Naive thymus-derived CD4-positive, alpha-beta T cell (primary cell): ENCODE results near the gene RALGPS1. TPM values are rescaled to one million over a fixed set of nuclear protein-coding genes. Genes with fewer than 3 reads are reported as not detected.

Experiments
- ATAC-seq: fragments of 150-1000 bp; cut with Tn5 transposase; 2 replicates; pipeline ENCODE4 v1.10.0; 2021; ENCODE audit warnings: mild to moderate bottlenecking, moderate library complexity
- CTCF ChIA-PET: fragments of 350-600 bp; sonication (Branson Sonifier 250); formaldehyde crosslinking; loops from one replicate; lab custom pipeline; 2021; ENCODE audit warnings: antibody characterized with exemption; lab: Charles Lee
- POLR2A ChIA-PET: fragments of 350-600 bp; sonication (Branson Sonifier 250); formaldehyde crosslinking; loops from one replicate; lab custom pipeline; 2021; ENCODE audit warnings: antibody characterized with exemption, inconsistent platforms; lab: Charles Lee
- DNase-seq, 9 donors: peaks; one replicate each; pipeline versions ENCODE4 v3.0.0 to v3.0.0-alpha.2; 2020 to 2022; ENCODE audit warnings: mixed read lengths in 1 of 9
- H3K27ac ChIP-seq: one replicate; pipeline ENCODE4 v1.7.0; 2013; ENCODE audit warnings: mild to moderate bottlenecking, low read depth, low read length, moderate library complexity
- H3K27me3 ChIP-seq, 2 donors: one replicate each; pipeline ENCODE4 v1.7.0; 2013; ENCODE audit warnings: low read length in 2 of 2, mild to moderate bottlenecking in 2 of 2, moderate library complexity in 2 of 2; ENCODE audit not compliant: control insufficient read depth in 2 of 2, insufficient read depth in 2 of 2
- H3K36me3 ChIP-seq, 3 experiments: 1 replicate in 2 of 3; 2 replicates in 1 of 3; pipeline ENCODE4 v1.7.0; 2013; ENCODE audit warnings: low read length in 3 of 3, mild to moderate bottlenecking in 3 of 3, moderate library complexity in 1 of 3; ENCODE audit not compliant: insufficient read depth in 3 of 3, control insufficient read depth in 2 of 3
- H3K4me1 ChIP-seq, 2 donors: one replicate each; pipeline ENCODE4 v1.7.0; 2013; ENCODE audit warnings: low read length in 2 of 2, mild to moderate bottlenecking in 2 of 2, moderate library complexity in 1 of 2; ENCODE audit not compliant: control insufficient read depth in 2 of 2, insufficient read depth in 2 of 2
- H3K4me3 ChIP-seq: 2 replicates; pipeline ENCODE4 v1.7.0; 2013; ENCODE audit warnings: mild to moderate bottlenecking, low read length
- H3K9me3 ChIP-seq, 3 experiments: 1 replicate in 2 of 3; 2 replicates in 1 of 3; pipeline ENCODE4 v1.7.0; 2013; ENCODE audit warnings: low read length in 3 of 3; ENCODE audit not compliant: control insufficient read depth in 2 of 3
- H3K27ac Mint-ChIP-seq, 9 donors: one replicate each; pipeline ENCODE4 v1.8.0; 2020 to 2022; ENCODE audit warnings: mixed read lengths in 9 of 9, mild to moderate bottlenecking in 8 of 9, moderate library complexity in 5 of 9, inconsistent platforms in 2 of 9
- H3K27me3 Mint-ChIP-seq, 5 donors: one replicate each; pipeline ENCODE4 v1.8.0; 2021 to 2022; ENCODE audit warnings: mixed read lengths in 5 of 5, mild to moderate bottlenecking in 1 of 5
- H3K36me3 Mint-ChIP-seq, 5 donors: one replicate each; pipeline ENCODE4 v1.8.0; 2020 to 2022; ENCODE audit warnings: mixed read lengths in 5 of 5, mild to moderate bottlenecking in 3 of 5, inconsistent platforms in 1 of 5
- H3K4me1 Mint-ChIP-seq, 7 donors: one replicate each; pipeline ENCODE4 v1.8.0; 2020 to 2022; ENCODE audit warnings: mixed read lengths in 7 of 7, mild to moderate bottlenecking in 3 of 7, inconsistent platforms in 1 of 7
- H3K4me3 Mint-ChIP-seq, 10 donors: one replicate each; pipeline ENCODE4 v1.8.0; 2020 to 2022; ENCODE audit warnings: mild to moderate bottlenecking in 10 of 10, mixed read lengths in 10 of 10, moderate library complexity in 6 of 10, inconsistent platforms in 2 of 10
- H3K9me3 Mint-ChIP-seq, 11 donors: one replicate each; pipeline ENCODE4 v1.8.0; 2020 to 2022; ENCODE audit warnings: mixed read lengths in 11 of 11, mild to moderate bottlenecking in 4 of 11, inconsistent platforms in 1 of 11, moderate library complexity in 1 of 11
- intact Hi-C, 2 donors: fragments of 100-400 bp; cut with micrococcal nuclease; formaldehyde crosslinking; loops; one replicate each; pipeline ENCODE4 v1.15.1; 2023
- polyA plus RNA-seq, 2 donors: library from polyadenylated mRNA; unstranded; fragments of 300-500 nt; fragmentation: Illumina TruSeq; gene quantifications; one replicate each; pipeline ENCODE4 v1.2.3, GENCODE V29; 2021
- total RNA-seq, 6 experiments: library from RNA in 5 of 6; stranded (reverse) in 5 of 6; gene quantifications; 1 replicate in 5 of 6; 2 replicates in 1 of 6; pipeline ENCODE4 v1.2.3 and lab custom pipeline; 2021 to 2026

The RALGPS1 gene
- total and polyA plus RNA-seq, 7 experiments from 2014 or later, result 1.0 to 8.3 (median 4.1) TPM

DNA sequence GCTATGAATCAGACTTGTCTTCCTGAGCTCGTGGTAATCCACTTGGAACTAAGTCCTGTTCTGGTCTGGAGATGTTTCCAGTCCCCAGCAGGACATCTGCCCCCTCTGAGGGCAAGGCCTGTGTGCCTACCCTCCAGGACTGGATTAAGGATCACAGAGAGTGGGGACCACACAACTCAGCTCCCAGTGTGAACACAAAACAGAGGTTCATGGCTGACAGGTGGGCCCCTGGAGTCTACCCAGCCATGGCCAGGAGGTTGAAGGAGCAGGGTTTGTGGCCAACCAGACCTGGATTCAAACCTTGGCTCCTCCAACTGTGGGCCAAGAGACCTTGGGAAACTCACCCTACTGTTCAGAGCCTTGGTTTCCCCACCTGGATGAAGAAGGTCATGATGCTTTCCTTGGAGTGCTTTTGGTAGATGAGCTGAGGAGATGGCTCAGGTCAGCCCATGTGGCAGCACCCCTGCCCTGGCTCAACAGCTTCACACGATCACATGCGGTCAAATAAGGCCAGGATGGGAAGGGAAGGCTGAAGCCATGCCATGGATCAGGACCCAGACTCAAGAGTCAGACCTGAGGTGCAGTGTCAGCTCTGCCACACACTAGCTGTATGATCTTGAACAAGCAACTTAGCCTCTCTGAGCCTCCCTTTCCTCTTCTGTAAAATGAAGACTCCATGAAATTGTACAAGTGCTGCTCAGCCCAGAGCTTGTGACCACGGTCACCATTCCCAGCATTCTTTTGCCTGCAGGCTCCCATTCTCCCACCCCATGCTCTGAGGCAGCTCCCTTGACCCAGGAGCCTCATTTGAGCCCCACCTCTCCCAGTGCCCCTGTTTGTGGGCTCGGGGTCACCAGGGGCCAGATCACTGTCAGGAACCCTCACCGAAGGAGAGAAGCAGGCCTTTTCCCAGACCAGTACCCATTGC, 235.1 kb downstream of the RALGPS1 start:
- Histone ChIP-seq H3K27ac (no peak overlapping the region), H3K9me3 (no peaks in the 10 kb centered on the region), H3K4me1 (no peaks in the 10 kb centered on the region), H3K4me3 (no peak overlapping the region), H3K27me3 (no peaks in the 10 kb centered on the region), H3K36me3 (no peaks in the 10 kb centered on the region)
- intact Hi-C loops, result no loop called here
- H3K4me1 Mint-ChIP-seq, result peaks cover 0 to 9% (median 0%) of the 10 kb centered on the region in 7 donors
- ChIA-PET POLR2A (no interaction called here), CTCF (no interaction called here)
- DNase-seq (no peak), ATAC-seq (no peak)
- H3K27ac Mint-ChIP-seq, result no peak overlapping the region
- H3K9me3 Mint-ChIP-seq, result peaks cover 0 to 9% (median 1%) of the 10 kb centered on the region in 11 donors
- H3K27me3 Mint-ChIP-seq, result peaks cover 0 to 42% (median 5%) of the 10 kb centered on the region in 5 donors
- peaks cover 0 to 6% (median 0%) of the 10 kb centered on the region in 5 donors for H3K36me3 Mint-ChIP-seq
- no peak overlapping the region for H3K4me3 Mint-ChIP-seq

DNA sequence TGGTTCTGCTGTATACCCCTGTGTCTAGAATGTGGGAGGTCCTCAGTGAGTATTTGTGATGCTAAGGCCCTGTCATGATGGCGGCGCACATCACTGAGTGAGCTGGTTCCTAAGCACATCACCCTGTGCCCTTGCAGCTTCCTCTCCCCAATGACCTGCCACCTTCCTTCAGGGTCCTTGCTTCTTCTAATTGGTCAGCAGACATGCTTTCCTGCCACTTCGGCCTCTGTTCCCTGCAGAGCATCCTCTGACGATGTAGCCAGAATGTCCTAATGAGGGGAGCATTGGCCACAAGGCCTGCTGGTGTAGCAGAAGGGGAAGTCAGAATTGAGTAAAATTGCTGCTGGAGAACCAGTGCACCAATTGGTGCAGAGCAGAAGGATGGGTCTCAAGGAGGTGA, 238.9 kb downstream of the RALGPS1 start:
- intact Hi-C loops, result no loop called here

DNA sequence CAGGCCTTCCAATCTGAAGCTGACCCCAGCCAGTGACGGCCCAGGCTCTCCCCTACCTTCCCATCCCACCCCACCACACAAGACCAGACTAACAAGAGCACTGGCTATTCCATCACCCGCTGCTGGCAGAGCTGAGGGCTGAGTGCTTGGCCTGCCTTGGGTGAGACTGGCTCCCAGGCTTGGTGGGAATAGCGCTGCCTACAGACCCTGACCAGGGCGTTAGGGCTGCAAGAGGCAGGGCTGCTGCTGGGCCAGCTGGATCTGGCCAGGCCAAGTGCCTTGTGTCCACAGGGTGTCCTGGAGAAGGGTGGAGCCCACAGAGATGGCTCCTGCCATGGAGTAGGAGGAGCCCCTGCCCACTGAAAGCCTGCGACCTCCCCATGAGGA, 239.4 kb downstream of the RALGPS1 start:
- H3K27me3 ChIP-seq, result no peaks in the 10 kb centered on the region
- H3K4me3 Mint-ChIP-seq, result no peak overlapping the region
- DNase-seq, result no peak
- ChIA-PET POLR2A (no interaction called here), CTCF (interaction anchor here (0.5 kb wide), 1 partner anchor 1513 kb away, joined by 3 read pairs; no protein-coding TSS in a partner anchor)
- H3K9me3 ChIP-seq, result no peaks in the 10 kb centered on the region
- H3K9me3 Mint-ChIP-seq, result no peaks in the 10 kb centered on the region
- no peak overlapping the region for H3K27ac ChIP-seq
- no peaks in the 10 kb centered on the region for H3K36me3 Mint-ChIP-seq
- no peaks in the 10 kb centered on the region for H3K4me1 ChIP-seq
- H3K27ac Mint-ChIP-seq, result no peak overlapping the region
- ATAC-seq, result no peak
- intact Hi-C loops, result no loop called here
- peaks cover 0 to 44% (median 0%) of the 10 kb centered on the region in 5 donors for H3K27me3 Mint-ChIP-seq
- H3K4me3 ChIP-seq, result no peak overlapping the region
- H3K36me3 ChIP-seq, result no peaks in the 10 kb centered on the region
- H3K4me1 Mint-ChIP-seq, result peaks cover 0 to 14% (median 0%) of the 10 kb centered on the region in 7 donors

More for the DNA sequence above, 238.9 kb downstream of the RALGPS1 start:
- Histone ChIP-seq H3K9me3 (no peaks in the 10 kb centered on the region), H3K4me1 (no peaks in the 10 kb centered on the region), H3K27me3 (no peaks in the 10 kb centered on the region), H3K4me3 (no peak overlapping the region), H3K27ac (no peak overlapping the region), H3K36me3 (no peaks in the 10 kb centered on the region)
- no peak for ATAC-seq
- ChIA-PET CTCF (interaction anchor here (1.0 kb wide), 1 partner anchor 167 kb away, joined by 3 read pairs; no protein-coding TSS in a partner anchor), POLR2A (no interaction called here)
- Mint-ChIP-seq H3K4me3 (no peak overlapping the region), H3K4me1 (peaks cover 0 to 14% (median 0%) of the 10 kb centered on the region in 7 donors), H3K27me3 (peaks cover 0 to 46% (median 0%) of the 10 kb centered on the region in 5 donors), H3K36me3 (no peaks in the 10 kb centered on the region), H3K27ac (no peak overlapping the region), H3K9me3 (no peaks in the 10 kb centered on the region)
- DNase-seq, result no peak

DNA sequence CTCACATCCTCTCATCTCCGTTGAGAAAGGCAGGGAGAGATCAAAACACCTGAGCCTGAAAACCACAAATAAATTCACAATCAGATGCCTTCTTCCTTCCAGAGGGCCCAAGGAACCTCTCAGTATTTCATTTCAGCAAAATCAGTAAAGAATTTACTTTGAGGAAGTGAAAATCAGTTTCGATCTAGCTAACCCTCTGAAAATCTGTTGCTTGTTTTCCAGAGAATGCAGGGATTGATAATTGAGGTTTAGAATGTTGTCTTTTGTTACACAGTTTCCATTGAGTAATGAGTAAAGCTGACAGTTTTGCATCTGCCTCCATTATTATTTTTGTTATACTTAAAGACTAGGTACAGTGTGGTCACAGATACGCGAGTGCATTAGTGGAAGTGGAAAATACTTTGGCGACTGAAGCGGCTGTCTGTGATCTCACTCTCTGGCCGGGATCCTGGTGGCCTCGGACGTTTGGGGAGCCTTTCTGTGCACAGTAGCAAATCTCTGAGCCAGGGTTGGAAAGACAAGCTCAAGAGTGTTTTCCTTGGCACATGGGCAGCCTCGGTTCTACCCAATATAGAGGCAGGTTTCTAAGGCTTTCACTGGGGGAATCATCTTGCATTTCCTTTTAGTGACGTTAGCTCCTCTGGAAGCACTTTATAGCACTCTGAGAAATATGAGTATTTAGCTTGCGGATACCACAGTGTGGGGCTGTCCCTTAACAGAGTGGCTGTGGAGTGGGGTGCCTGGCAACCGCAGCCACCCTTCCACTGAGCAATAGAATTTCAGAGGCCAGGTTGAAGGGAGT, 240.0 kb downstream of the RALGPS1 start:
- intact Hi-C loops, result no loop called here
- no peak overlapping the region for H3K27ac ChIP-seq

DNA sequence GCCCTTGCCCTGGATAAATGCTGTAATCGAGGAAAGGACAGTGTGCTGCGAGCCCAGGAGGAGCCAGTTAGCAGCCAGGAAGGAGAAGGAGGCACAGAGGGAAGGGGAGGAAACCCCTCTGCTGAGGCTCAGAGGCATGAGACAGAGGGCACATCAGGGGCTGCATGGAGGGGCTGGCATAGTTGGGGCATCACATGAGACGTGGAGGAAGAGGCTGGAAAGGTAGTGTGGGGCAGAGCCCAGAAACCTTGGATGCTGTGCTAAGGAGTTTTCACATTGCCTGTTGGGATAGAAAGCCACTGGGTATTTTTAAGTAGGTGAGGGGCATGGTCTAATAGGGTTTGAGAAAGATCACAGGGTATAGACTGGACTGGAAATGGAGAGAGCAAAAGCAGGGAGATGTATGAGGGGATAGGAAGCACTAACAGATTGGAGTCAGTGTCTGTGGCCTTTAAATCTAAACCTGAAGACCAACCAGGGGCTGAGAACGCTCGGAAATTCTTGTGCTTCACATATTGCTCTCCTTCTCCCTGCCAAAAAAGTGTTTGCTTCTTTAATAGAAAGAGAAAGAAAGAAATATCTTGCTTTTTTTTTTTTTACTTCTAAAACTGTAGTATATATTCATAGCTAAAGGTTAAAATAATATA, 240.9 kb downstream of the RALGPS1 start:
- no peak overlapping the region for H3K4me3 ChIP-seq
- no peaks in the 10 kb centered on the region for H3K4me1 ChIP-seq
- ChIA-PET CTCF (no interaction called here), POLR2A (no interaction called here)
- Mint-ChIP-seq H3K4me3 (no peak overlapping the region), H3K9me3 (no peaks in the 10 kb centered on the region), H3K36me3 (no peaks in the 10 kb centered on the region), H3K4me1 (peaks cover 0 to 14% (median 0%) of the 10 kb centered on the region in 7 donors), H3K27me3 (peaks cover 0 to 44% (median 0%) of the 10 kb centered on the region in 5 donors), H3K27ac (no peak overlapping the region)
- no peaks in the 10 kb centered on the region for H3K27me3 ChIP-seq
- H3K36me3 ChIP-seq, result no peaks in the 10 kb centered on the region
- ATAC-seq (no peak), DNase-seq (no peak)
- intact Hi-C loops, result no loop called here
- no peaks in the 10 kb centered on the region for H3K9me3 ChIP-seq
- no peak overlapping the region for H3K27ac ChIP-seq

More for the DNA sequence above, 240.0 kb downstream of the RALGPS1 start:
- no peak overlapping the region for H3K27ac Mint-ChIP-seq
- Histone ChIP-seq H3K27me3 (no peaks in the 10 kb centered on the region), H3K4me1 (no peaks in the 10 kb centered on the region), H3K36me3 (no peaks in the 10 kb centered on the region), H3K9me3 (no peaks in the 10 kb centered on the region), H3K4me3 (no peak overlapping the region)
- peaks cover 0 to 14% (median 0%) of the 10 kb centered on the region in 7 donors for H3K4me1 Mint-ChIP-seq
- DNase-seq (no peak), ATAC-seq (peak; percentile 24)
- ChIA-PET CTCF (interaction anchor here (0.5 kb wide), 1 partner anchor 1513 kb away, joined by 3 read pairs; no protein-coding TSS in a partner anchor), POLR2A (no interaction called here)
- H3K36me3 Mint-ChIP-seq, result no peaks in the 10 kb centered on the region
- H3K4me3 Mint-ChIP-seq, result no peak overlapping the region
- H3K9me3 Mint-ChIP-seq, result no peaks in the 10 kb centered on the region
- peaks cover 0 to 44% (median 0%) of the 10 kb centered on the region in 5 donors for H3K27me3 Mint-ChIP-seq

DNA sequence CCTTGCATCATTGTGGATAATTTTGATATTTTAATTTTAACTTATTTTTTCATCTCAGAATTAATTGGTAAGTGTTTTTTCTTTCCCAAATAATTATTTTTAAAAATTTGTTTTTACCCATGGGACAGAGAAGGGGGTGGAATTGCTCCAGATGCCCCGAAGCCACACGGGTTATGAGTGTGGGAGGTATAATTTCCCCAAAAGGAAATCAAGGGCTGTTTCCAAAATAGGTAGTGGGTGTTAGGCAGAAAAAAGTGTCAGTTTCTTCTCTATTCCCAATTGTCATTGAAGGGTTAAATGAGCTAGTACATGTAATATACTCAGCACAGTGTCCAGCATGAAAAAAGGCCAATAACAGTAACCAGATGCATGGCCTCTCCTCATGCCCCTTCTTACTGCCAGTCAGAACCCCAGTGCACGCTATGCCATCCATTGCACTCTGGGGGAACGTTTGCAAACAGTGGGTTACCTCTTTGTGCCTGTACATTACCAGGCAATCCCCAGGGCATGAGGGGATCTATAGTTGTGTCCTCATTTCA, 244.3 kb downstream of the RALGPS1 start:
- intact Hi-C loops, result no loop called here
- ChIA-PET POLR2A (no interaction called here), CTCF (no interaction called here)
- no peak overlapping the region for H3K4me3 Mint-ChIP-seq
- no peaks in the 10 kb centered on the region for H3K9me3 Mint-ChIP-seq
- no peaks in the 10 kb centered on the region for H3K36me3 ChIP-seq
- H3K27me3 Mint-ChIP-seq, result peaks cover 0 to 22% (median 0%) of the 10 kb centered on the region in 5 donors
- DNase-seq (no peak), ATAC-seq (no peak)
- no peaks in the 10 kb centered on the region for H3K4me1 ChIP-seq
- H3K36me3 Mint-ChIP-seq, result no peaks in the 10 kb centered on the region
- H3K27ac Mint-ChIP-seq, result no peak overlapping the region
- H3K4me1 Mint-ChIP-seq, result peaks cover 0 to 37% (median 7%) of the 10 kb centered on the region in 7 donors
- no peaks in the 10 kb centered on the region for H3K9me3 ChIP-seq
- H3K4me3 ChIP-seq, result no peak overlapping the region
- H3K27ac ChIP-seq, result no peak overlapping the region
- no peaks in the 10 kb centered on the region for H3K27me3 ChIP-seq
